ENCODE measurements around the gene CGNL1. TPM values are rescaled to one million over a fixed set of nuclear protein-coding genes. Genes with fewer than 3 reads are reported as not detected.

Gene CGNL1
- total RNA-seq, 1 donor from 2014 or later, result 2.8 TPM

DNA sequence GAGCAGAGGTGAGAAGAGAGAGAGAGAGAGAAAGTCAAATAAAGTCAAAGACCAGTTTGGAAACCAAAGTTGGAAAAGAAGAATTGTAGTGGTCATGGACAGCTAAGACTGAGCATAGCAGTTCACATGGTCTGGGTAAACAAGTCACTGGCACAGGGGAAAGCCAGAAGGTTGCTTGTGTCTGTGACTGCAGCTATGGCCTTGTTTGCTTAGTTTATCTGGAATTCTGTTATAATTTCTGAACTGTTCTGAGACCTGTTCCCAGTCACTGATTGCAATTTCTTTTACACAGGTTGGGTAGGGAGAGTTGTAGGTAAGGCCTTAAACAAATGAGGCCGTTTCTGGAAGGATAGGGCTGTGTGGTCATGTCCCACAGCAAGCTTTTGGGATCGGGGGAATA, 172.0 kb downstream of the CGNL1 start:
- Histone ChIP-seq H3K4me3 (ENCODE audit: low read depth, low read length) (no peak overlapping the region), H3K36me3 (ENCODE audit: control insufficient read depth, insufficient read depth, low read length) (peaks cover 4% of the 10 kb centered on the region), H3K27me3 (ENCODE audit: control insufficient read depth, insufficient read depth, low read length) (no peaks in the 10 kb centered on the region)
- TF ChIP-seq, protein P1, sequence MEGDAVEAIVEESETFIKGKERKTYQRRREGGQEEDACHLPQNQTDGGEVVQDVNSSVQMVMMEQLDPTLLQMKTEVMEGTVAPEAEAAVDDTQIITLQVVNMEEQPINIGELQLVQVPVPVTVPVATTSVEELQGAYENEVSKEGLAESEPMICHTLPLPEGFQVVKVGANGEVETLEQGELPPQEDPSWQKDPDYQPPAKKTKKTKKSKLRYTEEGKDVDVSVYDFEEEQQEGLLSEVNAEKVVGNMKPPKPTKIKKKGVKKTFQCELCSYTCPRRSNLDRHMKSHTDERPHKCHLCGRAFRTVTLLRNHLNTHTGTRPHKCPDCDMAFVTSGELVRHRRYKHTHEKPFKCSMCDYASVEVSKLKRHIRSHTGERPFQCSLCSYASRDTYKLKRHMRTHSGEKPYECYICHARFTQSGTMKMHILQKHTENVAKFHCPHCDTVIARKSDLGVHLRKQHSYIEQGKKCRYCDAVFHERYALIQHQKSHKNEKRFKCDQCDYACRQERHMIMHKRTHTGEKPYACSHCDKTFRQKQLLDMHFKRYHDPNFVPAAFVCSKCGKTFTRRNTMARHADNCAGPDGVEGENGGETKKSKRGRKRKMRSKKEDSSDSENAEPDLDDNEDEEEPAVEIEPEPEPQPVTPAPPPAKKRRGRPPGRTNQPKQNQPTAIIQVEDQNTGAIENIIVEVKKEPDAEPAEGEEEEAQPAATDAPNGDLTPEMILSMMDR (IDR thresholded peaks at IDR 0.05; ENCODE audit: insufficient read depth, low read length, poor library complexity, severe bottlenecking), result no peak
- DNase-seq (ENCODE audit: low read depth), result no peak

DNA sequence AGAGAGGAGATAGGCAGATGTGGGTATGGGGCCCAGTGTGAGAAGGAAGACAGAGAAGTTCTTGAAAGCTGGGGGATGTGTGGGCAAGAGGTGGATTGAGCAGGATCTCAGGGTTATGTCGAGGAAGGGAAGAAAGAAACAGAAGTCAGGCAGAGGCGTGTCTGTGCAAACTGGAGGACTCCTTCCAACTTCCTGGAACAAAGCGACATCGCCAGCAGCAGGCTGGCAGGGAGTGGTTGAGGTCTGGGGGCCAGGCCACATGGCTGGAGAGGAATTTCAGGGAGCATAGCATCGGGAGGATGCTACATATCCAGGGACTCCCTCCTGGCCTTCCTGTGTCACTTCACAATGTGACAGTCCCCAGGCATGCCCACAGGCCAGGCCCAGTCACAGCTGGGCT, 172.5 kb downstream of the CGNL1 start:
- no peaks in the 10 kb centered on the region for H3K27me3 ChIP-seq (ENCODE audit: control insufficient read depth, insufficient read depth, low read length)
- TF ChIP-seq, protein P1 (IDR thresholded peaks at IDR 0.05; ENCODE audit: insufficient read depth, low read length, poor library complexity, severe bottlenecking), result no peak
- DNase-seq (ENCODE audit: low read depth), result no peak
- H3K4me3 ChIP-seq (ENCODE audit: low read depth, low read length), result no peak overlapping the region
- H3K36me3 ChIP-seq (ENCODE audit: control insufficient read depth, insufficient read depth, low read length), result peaks cover 4% of the 10 kb centered on the region

DNA sequence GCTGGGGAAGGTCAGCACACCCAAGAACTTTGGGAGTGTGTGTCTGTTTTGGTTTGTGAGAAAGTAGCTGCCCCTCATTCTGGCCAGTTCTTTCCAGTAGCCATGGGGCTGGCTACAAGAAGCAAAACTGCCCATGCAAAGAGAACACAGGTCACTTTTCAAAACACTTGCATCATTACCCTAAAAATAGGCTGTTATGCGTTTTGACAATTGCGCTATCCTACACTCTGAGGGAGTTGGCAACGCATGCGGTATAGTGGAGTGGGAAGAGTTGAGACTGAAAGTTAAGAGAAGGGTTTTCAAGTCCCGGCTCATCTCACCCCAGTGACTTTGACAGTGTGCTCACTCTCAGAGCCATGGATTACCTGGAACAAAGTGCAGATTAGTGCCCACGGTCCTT, 173.6 kb downstream of the CGNL1 start:
- H3K36me3 ChIP-seq (ENCODE audit: control insufficient read depth, insufficient read depth, low read length), result peaks cover 2% of the 10 kb centered on the region
- no peaks in the 10 kb centered on the region for H3K27me3 ChIP-seq (ENCODE audit: control insufficient read depth, insufficient read depth, low read length)
- TF ChIP-seq, protein P1 (IDR thresholded peaks at IDR 0.05; ENCODE audit: insufficient read depth, low read length, poor library complexity, severe bottlenecking), result no peak
- no peak for DNase-seq (ENCODE audit: low read depth)
- no peak overlapping the region for H3K4me3 ChIP-seq (ENCODE audit: low read depth, low read length)

DNA sequence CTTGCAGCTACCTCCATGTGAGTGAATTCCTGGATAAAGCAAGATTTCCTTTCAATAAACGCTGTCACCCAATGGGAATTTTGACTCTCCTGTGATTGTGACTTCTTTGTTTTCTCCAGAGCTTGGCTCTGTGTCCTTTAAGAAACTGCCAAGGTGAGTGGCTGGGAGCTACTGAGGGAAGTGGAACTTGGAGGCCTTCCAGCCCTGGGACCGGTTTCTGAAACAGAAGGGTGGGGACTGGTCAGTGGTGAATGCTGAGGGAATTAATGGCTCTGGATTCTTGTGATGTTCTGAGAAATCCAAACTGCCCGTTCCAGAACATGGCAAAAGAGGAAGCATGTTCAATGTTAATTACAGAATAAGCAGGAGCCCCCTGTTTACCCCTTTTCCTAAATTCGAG, 174.3 kb downstream of the CGNL1 start:
- Histone ChIP-seq H3K27me3 (ENCODE audit: control insufficient read depth, insufficient read depth, low read length) (no peaks in the 10 kb centered on the region), H3K36me3 (ENCODE audit: control insufficient read depth, insufficient read depth, low read length) (peaks cover under 1% of the 10 kb centered on the region), H3K4me3 (ENCODE audit: low read depth, low read length) (no peak overlapping the region)
- TF ChIP-seq, protein P1 (IDR thresholded peaks at IDR 0.05; ENCODE audit: insufficient read depth, low read length, poor library complexity, severe bottlenecking), result no peak
- DNase-seq (ENCODE audit: low read depth), result no peak

DNA sequence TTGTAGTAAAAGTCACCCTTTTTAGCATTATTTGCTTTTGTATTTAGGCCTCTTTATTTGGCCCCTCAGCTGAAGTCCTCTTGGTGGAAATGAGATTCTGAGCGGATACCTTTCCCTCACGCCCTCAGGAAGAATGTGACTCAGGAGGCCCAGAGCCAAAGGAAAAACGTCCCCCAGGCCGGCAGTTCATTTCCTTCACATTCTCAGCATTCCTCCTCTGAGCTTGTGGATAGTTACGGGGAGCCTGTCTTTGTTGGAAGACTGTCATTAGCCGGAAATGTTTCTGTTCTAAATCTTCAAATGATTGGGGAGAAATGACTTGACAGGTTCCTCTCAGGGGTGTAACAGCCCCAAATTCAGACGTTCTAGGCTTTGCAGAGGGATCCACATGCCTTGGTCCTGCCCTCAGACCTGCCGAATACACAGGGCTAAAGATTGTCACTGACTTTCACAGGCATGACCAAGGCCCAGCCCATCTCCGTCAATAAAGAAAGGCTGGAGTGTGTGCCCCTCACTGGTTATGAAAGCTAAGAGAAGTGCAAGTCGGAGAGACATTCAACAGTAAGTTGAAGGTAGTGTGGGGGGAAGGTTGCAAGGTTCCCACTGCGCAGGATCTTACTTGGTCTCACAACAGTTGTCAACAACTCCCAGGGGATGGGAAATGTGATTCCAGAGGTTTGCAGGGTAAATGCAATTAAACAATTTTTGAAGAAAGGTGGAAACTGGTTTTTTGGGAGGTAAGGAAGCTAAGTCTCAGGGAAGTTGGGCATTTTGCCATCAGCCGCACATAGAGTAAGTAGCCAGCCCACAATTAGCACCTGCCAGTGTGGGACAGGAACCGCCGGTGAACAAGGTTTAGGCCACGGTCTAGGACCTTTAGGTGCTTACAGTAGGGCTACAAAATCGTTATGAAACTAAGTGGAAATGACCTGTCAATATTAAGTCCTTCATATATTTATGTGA, 175.7 kb downstream of the CGNL1 start:
- DNase-seq (ENCODE audit: low read depth), result peak; percentile 70
- H3K27me3 ChIP-seq (ENCODE audit: control insufficient read depth, insufficient read depth, low read length), result no peaks in the 10 kb centered on the region
- TF ChIP-seq, protein P1 (IDR thresholded peaks at IDR 0.05; ENCODE audit: insufficient read depth, low read length, poor library complexity, severe bottlenecking), result no peak
- no peak overlapping the region for H3K4me3 ChIP-seq (ENCODE audit: low read depth, low read length)
- H3K36me3 ChIP-seq (ENCODE audit: control insufficient read depth, insufficient read depth, low read length), result no peaks in the 10 kb centered on the region

All from kidney epithelial cell (primary cell).